Thymus (tissue), 11 donors: ENCODE results near the gene LTBP1. TPM values are rescaled to one million over a fixed set of nuclear protein-coding genes. Genes with fewer than 3 reads are reported as not detected.
"Not testable (repeated sequence)": the region's sequence is repeated elsewhere in the genome, so short reads cannot be mapped to it uniquely, and the experiment has no call there.

Source experiments
- DNase-seq, 9 donors: peaks; one replicate each; pipeline ENCODE4 v3.0.0-alpha.2; 2013; ENCODE audit warnings: low spot score in 9 of 9, low read depth in 6 of 9, missing footprints in 1 of 9
- H3K27ac ChIP-seq, 2 donors: one replicate each; pipeline ENCODE4 v1.5.1; 2013; ENCODE audit warnings: control low read depth in 1 of 2, low read depth in 1 of 2, low read length in 1 of 2, mild to moderate bottlenecking in 1 of 2, moderate library complexity in 1 of 2
- H3K27me3 ChIP-seq, 2 donors: one replicate each; pipeline ENCODE4 v1.5.1; 2013; ENCODE audit warnings: low read length in 1 of 2; ENCODE audit not compliant: control insufficient read depth in 2 of 2, insufficient read depth in 1 of 2
- H3K36me3 ChIP-seq, 2 donors: one replicate each; pipeline ENCODE4 v1.5.1; 2013; ENCODE audit warnings: low read length in 1 of 2, mild to moderate bottlenecking in 1 of 2, moderate library complexity in 1 of 2; ENCODE audit not compliant: control insufficient read depth in 2 of 2, insufficient read depth in 2 of 2
- H3K4me1 ChIP-seq, 2 donors: one replicate each; pipeline ENCODE4 v1.5.1; 2013; ENCODE audit warnings: low read length in 2 of 2; ENCODE audit not compliant: control insufficient read depth in 2 of 2, insufficient read depth in 2 of 2
- H3K4me3 ChIP-seq, 2 donors: one replicate each; pipeline ENCODE4 v1.5.1; 2013; ENCODE audit warnings: low read length in 2 of 2, control low read depth in 1 of 2, mild to moderate bottlenecking in 1 of 2
- H3K9me3 ChIP-seq, 2 donors: one replicate each; pipeline ENCODE4 v1.5.1; 2013; ENCODE audit warnings: low read length in 1 of 2, mild to moderate bottlenecking in 1 of 2; ENCODE audit not compliant: control insufficient read depth in 2 of 2, insufficient read depth in 1 of 2
- WGBS: extraction: QIAGEN DNeasy Blood & Tissue Kit; methylation state at CpG from one replicate; pipeline ENCODE4 v1.1.7; 2013; 5-methylcytosine and 5-hydroxymethylcytosine counted together
- polyA plus RNA-seq: library from polyadenylated mRNA; stranded (reverse); fragments of 200-250 nt; gene quantifications from one replicate; pipeline ENCODE4 v1.2.3, GENCODE V29; 2013
- total RNA-seq: library from RNA; stranded (reverse); fragments of 120-200 nt; gene quantifications from one replicate; pipeline ENCODE4 v1.2.4, GENCODE V29; 2013
- donor health status: healthy.

Gene LTBP1
- total and polyA plus RNA-seq, 2 donors: 13.3 to 17.7 TPM

DNA sequence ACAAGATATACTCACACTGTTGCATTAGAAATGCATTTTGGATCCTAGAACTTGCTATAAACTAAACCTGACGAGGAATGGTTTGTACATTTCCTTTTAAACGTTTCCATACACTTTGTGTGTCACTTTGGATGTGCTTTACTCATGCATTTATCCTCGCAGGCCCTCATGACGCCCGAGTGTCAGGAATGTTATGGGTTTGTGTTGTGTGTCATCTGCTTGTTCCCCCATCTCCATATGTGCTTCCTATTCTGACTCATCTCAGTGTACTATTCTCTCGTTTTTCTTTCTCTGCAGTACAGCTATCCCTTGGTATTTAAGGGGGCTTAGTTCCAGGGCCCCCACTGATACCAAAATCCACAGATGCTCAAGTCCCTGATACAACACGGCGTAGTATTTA, 408.2 kb downstream of the LTBP1 start:
- Histone ChIP-seq H3K27me3 (no peaks in the 10 kb centered on the region), H3K27ac (no peak overlapping the region), H3K4me3 (no peak overlapping the region), H3K9me3 (peaks cover 0 to 11% of the 10 kb centered on the region in 2 donors), H3K36me3 (no peaks in the 10 kb centered on the region), H3K4me1 (no peaks in the 10 kb centered on the region)
- no peak for DNase-seq
- WGBS: 90% methylated on average over 8 of the region's 8 CpGs

DNA sequence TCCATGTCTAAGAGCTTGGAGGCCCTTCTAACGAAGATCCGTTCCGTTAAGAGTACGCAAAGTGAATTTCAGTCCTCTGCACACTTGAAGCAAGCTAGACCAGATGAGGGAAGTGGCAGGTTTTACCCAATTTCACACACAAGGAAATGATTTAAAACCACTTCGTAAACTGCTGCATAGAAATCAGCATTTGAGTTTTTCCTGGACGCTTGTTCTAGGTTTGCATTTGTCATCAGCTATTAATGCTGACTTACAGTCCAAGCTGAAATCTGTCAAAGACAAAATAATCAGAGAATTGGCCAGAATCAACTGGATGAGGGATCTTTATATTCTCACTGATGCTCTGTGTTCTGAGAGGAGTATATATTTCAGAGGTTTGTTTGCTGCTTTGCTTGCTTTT, 412.1 kb downstream of the LTBP1 start:
- H3K4me1 ChIP-seq: no peaks in the 10 kb centered on the region
- H3K4me3 ChIP-seq: no peak overlapping the region
- 96% methylated on average over 6 of the region's 6 CpGs for WGBS
- peaks cover 0 to 11% of the 10 kb centered on the region in 2 donors for H3K9me3 ChIP-seq
- DNase-seq: no peak
- no peaks in the 10 kb centered on the region for H3K27me3 ChIP-seq
- no peaks in the 10 kb centered on the region for H3K36me3 ChIP-seq
- H3K27ac ChIP-seq: no peak overlapping the region

DNA sequence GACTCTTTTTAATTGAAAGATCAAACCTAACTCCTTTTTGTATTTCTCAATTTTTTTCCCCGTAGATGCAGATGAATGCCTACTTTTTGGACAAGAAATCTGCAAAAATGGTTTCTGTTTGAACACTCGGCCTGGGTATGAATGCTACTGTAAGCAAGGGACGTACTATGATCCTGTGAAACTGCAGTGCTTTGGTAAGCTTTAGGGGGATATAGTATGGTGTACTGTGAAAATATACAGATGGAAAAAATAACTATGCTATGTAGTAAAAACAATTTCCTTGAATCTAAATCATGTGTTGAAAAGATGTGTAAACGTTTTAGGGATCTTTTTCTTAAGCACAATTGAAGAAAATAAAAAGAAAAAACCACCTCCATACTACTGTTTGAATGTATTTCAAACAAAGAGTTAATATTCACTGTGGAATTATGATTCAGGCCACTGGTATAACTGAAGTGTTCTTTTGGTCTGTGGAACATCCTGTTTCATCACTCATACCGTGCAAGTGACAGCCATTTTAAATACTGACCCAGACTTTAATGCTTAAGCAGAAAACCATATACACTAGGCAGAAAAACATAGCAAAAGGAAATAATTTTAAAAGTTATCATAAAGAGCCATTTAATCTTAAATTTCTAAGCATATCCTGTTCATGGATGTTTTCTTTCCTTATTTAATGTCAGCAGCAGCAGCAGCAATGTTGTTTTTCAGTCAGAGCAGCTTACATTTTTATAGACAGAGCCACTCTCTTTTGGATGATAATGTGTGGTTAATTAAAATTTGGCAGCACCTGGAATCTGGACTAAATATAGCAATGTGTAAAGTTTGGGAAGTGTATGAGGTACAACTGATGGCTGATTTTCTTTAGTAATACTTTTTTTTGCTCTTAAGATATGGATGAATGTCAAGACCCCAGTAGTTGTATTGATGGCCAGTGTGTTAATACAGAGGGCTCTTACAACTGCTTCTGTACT, 416.9 kb downstream of the LTBP1 start:
- Histone ChIP-seq H3K27me3 (no peaks in the 10 kb centered on the region), H3K9me3 (no peaks in the 10 kb centered on the region), H3K36me3 (no peaks in the 10 kb centered on the region), H3K4me1 (no peaks in the 10 kb centered on the region), H3K4me3 (no peak overlapping the region), H3K27ac (no peak overlapping the region)
- 90% methylated on average over 5 of the region's 5 CpGs for WGBS
- no peak for DNase-seq

DNA sequence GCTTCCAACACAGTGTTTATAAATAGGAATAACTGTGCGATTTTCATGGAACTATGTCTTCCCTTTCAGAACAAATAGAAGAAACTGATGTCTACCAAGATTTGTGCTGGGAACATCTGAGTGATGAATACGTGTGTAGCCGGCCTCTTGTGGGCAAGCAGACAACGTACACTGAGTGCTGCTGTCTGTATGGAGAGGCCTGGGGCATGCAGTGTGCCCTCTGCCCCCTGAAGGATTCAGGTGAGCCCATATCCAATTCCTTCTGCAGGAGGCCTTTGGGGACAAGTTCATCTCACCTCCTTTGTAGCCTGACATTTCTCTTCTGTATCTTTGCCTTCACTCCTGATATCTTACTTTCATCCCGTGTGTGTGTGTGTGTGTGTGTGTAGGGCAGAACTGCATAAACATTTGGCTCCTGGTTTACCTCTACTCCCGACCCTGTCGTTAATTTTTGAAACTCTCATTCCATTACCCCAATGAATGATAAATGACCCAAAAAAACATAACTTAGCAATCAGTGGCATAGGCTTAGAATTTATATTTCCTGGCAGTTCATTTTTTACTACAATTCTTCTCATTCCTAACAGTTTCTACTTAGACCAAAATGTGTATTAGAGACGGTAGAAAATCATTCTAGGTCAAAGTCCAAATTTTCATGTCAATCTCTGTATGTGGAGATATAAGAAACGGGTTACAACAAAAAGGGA, 418.7 kb downstream of the LTBP1 start:
- Histone ChIP-seq H3K27ac (no peak overlapping the region), H3K4me3 (no peak overlapping the region), H3K27me3 (no peaks in the 10 kb centered on the region), H3K9me3 (no peaks in the 10 kb centered on the region), H3K4me1 (no peaks in the 10 kb centered on the region), H3K36me3 (no peaks in the 10 kb centered on the region)
- DNase-seq: no peak
- 95% methylated on average over 9 of the region's 9 CpGs for WGBS

DNA sequence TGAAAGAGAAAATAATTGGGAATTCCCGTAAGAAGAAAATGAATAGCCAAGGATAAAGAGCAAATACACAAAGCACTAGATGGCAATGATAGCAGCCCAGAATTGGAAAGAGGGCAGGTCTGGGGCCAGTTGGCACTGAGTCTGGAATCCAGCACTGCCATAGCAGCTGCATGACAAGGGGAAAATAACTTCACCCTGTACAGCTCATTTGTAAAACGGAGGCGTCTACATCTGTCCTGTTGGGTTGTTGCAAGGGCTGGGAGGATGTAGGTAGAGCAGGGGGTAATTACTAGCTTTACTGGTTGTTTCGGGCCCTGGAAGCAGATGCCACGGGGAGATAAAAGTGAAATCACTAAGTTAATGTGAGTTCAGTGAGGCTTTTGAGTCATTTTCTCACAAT, 419.7 kb downstream of the LTBP1 start:
- no peak for DNase-seq
- WGBS: 37% methylated on average over 5 of the region's 5 CpGs

DNA sequence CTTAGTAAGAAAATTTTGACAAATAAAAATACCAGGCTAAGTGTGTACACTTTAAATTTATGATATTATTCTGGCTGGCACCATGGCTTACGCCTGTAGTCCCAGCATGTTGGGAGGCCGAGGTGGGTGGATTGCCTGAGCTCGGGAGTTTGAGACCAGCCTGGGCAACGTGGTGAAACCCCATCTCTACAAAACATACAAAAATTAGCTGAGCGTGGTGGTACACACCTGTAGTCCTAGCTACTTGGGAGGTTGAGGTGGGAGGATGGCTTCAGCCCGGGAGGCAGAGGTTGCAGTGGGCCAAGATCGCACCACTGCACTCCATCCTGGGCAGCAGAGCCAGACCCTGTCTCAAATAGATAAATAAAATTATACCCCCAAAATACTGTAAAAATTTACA, 421.8 kb downstream of the LTBP1 start:
- DNase-seq, H3K36me3 ChIP-seq, H3K4me3 ChIP-seq, H3K4me1 ChIP-seq, H3K27ac ChIP-seq, H3K9me3 ChIP-seq, H3K27me3 ChIP-seq: not testable (repeated sequence)
- 98% methylated on average over 7 of the region's 7 CpGs for WGBS

More for the DNA sequence above, 419.7 kb downstream of the LTBP1 start:
- H3K4me3 ChIP-seq: no peak overlapping the region
- H3K27me3 ChIP-seq: no peaks in the 10 kb centered on the region
- H3K27ac ChIP-seq: no peak overlapping the region
- H3K4me1 ChIP-seq: no peaks in the 10 kb centered on the region
- H3K36me3 ChIP-seq: no peaks in the 10 kb centered on the region
- H3K9me3 ChIP-seq: no peaks in the 10 kb centered on the region

DNA sequence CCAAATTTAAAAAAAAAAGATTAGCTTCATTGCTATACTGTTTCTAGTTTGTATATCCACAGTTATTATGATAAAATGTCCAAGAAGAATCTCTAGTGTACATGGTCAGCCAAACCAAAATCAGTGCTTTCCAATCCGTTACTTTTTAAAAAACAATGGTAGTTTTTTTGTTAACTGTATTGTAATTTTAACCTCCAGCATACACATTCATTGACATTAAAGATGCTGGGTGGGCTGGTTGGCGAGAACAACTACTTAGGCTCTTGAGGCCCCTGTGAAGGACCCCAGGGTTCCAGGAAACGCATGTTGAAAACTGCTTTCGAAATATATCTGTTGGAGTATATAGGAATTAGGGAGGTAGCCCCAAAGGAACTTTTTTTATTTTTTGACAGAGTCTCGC, 422.4 kb downstream of the LTBP1 start:
- Histone ChIP-seq H3K4me3 (no peak overlapping the region), H3K4me1 (no peaks in the 10 kb centered on the region), H3K27ac (no peak overlapping the region), H3K9me3 (no peaks in the 10 kb centered on the region), H3K36me3 (no peaks in the 10 kb centered on the region), H3K27me3 (no peaks in the 10 kb centered on the region)
- no peak for DNase-seq
- 99% methylated on average over 5 of the region's 5 CpGs for WGBS

DNA sequence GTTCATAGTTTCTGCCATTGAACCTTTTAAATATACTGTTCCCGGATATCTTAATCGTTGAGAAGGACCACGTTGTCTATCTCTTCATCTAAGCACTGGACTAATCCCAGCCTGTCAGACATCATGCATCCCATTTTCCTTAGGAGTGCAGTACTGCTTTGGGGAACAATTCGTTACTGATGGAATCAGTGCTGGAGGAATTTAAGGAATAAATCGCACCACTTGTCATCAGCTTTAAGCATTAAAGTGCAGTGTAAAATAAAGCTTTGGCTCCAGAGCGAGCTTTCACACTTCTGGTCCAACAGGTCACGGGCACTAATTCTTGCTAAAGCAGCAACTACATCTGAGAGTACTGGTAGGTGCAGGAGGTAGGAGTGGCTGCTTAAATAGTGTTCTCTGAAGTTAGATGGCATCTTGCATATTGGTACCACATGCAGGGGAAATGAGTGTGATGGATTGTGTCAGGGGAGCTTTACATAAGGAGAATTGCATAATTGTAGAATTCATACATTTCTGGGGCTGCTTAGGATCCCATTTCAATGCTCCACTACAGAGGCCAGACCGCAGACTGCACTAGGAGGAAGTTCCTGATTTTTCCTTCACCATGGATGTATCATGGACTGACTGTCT, 424.0 kb downstream of the LTBP1 start:
- no peak overlapping the region for H3K27ac ChIP-seq
- no peak for DNase-seq
- 97% methylated on average over 8 of the region's 8 CpGs for WGBS

More for the DNA sequence above, 424.0 kb downstream of the LTBP1 start:
- Histone ChIP-seq H3K4me1 (no peaks in the 10 kb centered on the region), H3K27me3 (no peaks in the 10 kb centered on the region), H3K4me3 (no peak overlapping the region), H3K36me3 (no peaks in the 10 kb centered on the region), H3K9me3 (no peaks in the 10 kb centered on the region)
